Measurements from ENCODE around the gene CANT1. TPM values are rescaled to one million over a fixed set of nuclear protein-coding genes. Genes with fewer than 3 reads are reported as not detected.

CANT1 gene
- total RNA-seq, 1 donor from 2014 or later, result 55.8 TPM

GRCh38 chr17:78986649-78987328, 22.8 kb downstream of the CANT1 start:
- peaks cover 24% of the 10 kb centered on the region for H3K36me3 Mint-ChIP-seq (ENCODE audit: low read depth)
- H3K9me3 Mint-ChIP-seq, result no peaks in the 10 kb centered on the region
- H3K4me3 Mint-ChIP-seq (ENCODE audit: low read depth), result no peak overlapping the region
- no peaks in the 10 kb centered on the region for H3K27me3 Mint-ChIP-seq (ENCODE audit: low read depth)
- no peak overlapping the region for H3K27ac Mint-ChIP-seq
- DNase-seq (ENCODE audit: low spot score), result no peak
- intact Hi-C loops (cut with micrococcal nuclease), result no loop called here
- H3K4me1 Mint-ChIP-seq (ENCODE audit: low read depth), result peaks cover 15% of the 10 kb centered on the region

- intact Hi-C loops (cut with micrococcal nuclease), result no loop called here
- Mint-ChIP-seq H3K4me3 (ENCODE audit: low read depth) (no peak overlapping the region), H3K4me1 (ENCODE audit: low read depth) (peaks cover 15% of the 10 kb centered on the region), H3K27me3 (ENCODE audit: low read depth) (no peaks in the 10 kb centered on the region), H3K36me3 (ENCODE audit: low read depth) (peaks cover 17% of the 10 kb centered on the region), H3K27ac (no peak overlapping the region), H3K9me3 (no peaks in the 10 kb centered on the region)
- no peak for DNase-seq (ENCODE audit: low spot score)
Measured at GRCh38 chr17:78986048-78986648, 23.4 kb downstream of the CANT1 start.

- intact Hi-C loops (cut with micrococcal nuclease), result no loop called here
- peaks cover 10% of the 10 kb centered on the region for H3K36me3 Mint-ChIP-seq (ENCODE audit: low read depth)
Measured at GRCh38 chr17:78985395-78985794, 24.2 kb downstream of the CANT1 start.

GRCh38 chr17:78981010-78981888, 28.3 kb downstream of the CANT1 start:
- Mint-ChIP-seq H3K9me3 (no peaks in the 10 kb centered on the region), H3K4me3 (ENCODE audit: low read depth) (no peak overlapping the region), H3K27me3 (ENCODE audit: low read depth) (no peaks in the 10 kb centered on the region), H3K36me3 (ENCODE audit: low read depth) (no peaks in the 10 kb centered on the region), H3K4me1 (ENCODE audit: low read depth) (peaks cover 10% of the 10 kb centered on the region), H3K27ac (no peak overlapping the region)
- DNase-seq (ENCODE audit: low spot score), result no peak
- intact Hi-C loops (cut with micrococcal nuclease), result no loop called here

More at GRCh38 chr17:78985395-78985794, 24.2 kb downstream of the CANT1 start:
- DNase-seq (ENCODE audit: low spot score), result no peak
- Mint-ChIP-seq H3K27me3 (ENCODE audit: low read depth) (no peaks in the 10 kb centered on the region), H3K4me1 (ENCODE audit: low read depth) (peaks cover 15% of the 10 kb centered on the region), H3K4me3 (ENCODE audit: low read depth) (no peak overlapping the region), H3K27ac (no peak overlapping the region), H3K9me3 (no peaks in the 10 kb centered on the region)

GRCh38 chr17:78980624-78980972, 29.0 kb downstream of the CANT1 start:
- Mint-ChIP-seq H3K27ac (no peak overlapping the region), H3K27me3 (ENCODE audit: low read depth) (no peaks in the 10 kb centered on the region), H3K4me1 (ENCODE audit: low read depth) (peaks cover 4% of the 10 kb centered on the region), H3K36me3 (ENCODE audit: low read depth) (no peaks in the 10 kb centered on the region), H3K4me3 (ENCODE audit: low read depth) (no peak overlapping the region), H3K9me3 (no peaks in the 10 kb centered on the region)
- intact Hi-C loops (cut with micrococcal nuclease), result no loop called here
- DNase-seq (ENCODE audit: low spot score), result no peak

- Mint-ChIP-seq H3K27me3 (ENCODE audit: low read depth) (no peaks in the 10 kb centered on the region), H3K9me3 (no peaks in the 10 kb centered on the region), H3K4me1 (ENCODE audit: low read depth) (peaks cover 4% of the 10 kb centered on the region), H3K4me3 (ENCODE audit: low read depth) (peak within 1 kb of the TSS; percentile 72), H3K27ac (peak within 1 kb of the TSS; percentile 80), H3K36me3 (ENCODE audit: low read depth) (no peaks in the 10 kb centered on the region)
- peak; percentile 24 for DNase-seq (ENCODE audit: low spot score)
- intact Hi-C loops (cut with micrococcal nuclease), result no loop called here
Measured at GRCh38 chr17:78979780-78980623, 29.6 kb downstream of the CANT1 start, which contains the start of gene LGALS3BP. Gene LGALS3BP, minus strand, starts transcription at chr17:78979923. Its CDS starts 2,732 bp downstream, at chr17:78977191.

- intact Hi-C loops (cut with micrococcal nuclease), result no loop called here
- Mint-ChIP-seq H3K4me3 (ENCODE audit: low read depth) (no peak overlapping the region), H3K4me1 (ENCODE audit: low read depth) (peaks cover 4% of the 10 kb centered on the region), H3K9me3 (no peaks in the 10 kb centered on the region), H3K36me3 (ENCODE audit: low read depth) (no peaks in the 10 kb centered on the region), H3K27me3 (ENCODE audit: low read depth) (no peaks in the 10 kb centered on the region), H3K27ac (peak overlapping the region; percentile 80)
- no peak for DNase-seq (ENCODE audit: low spot score)
Measured at GRCh38 chr17:78977997-78978973, 31.3 kb downstream of the CANT1 start.

- DNase-seq (ENCODE audit: low spot score), result no peak
- Mint-ChIP-seq H3K36me3 (ENCODE audit: low read depth) (no peaks in the 10 kb centered on the region), H3K27ac (no peak overlapping the region), H3K27me3 (ENCODE audit: low read depth) (no peaks in the 10 kb centered on the region), H3K4me1 (ENCODE audit: low read depth) (peaks cover 4% of the 10 kb centered on the region), H3K4me3 (ENCODE audit: low read depth) (no peak overlapping the region), H3K9me3 (no peaks in the 10 kb centered on the region)
- intact Hi-C loops (cut with micrococcal nuclease), result no loop called here
Measured at GRCh38 chr17:78977681-78977943, 32.0 kb downstream of the CANT1 start.

GRCh38 chr17:78976907-78977680, 32.5 kb downstream of the CANT1 start:
- H3K27ac Mint-ChIP-seq, result no peak overlapping the region
- H3K9me3 Mint-ChIP-seq, result no peaks in the 10 kb centered on the region
- intact Hi-C loops (cut with micrococcal nuclease), result no loop called here
- peak overlapping the region; percentile 30 for H3K4me3 Mint-ChIP-seq (ENCODE audit: low read depth)
- DNase-seq (ENCODE audit: low spot score), result no peak
- peaks cover 4% of the 10 kb centered on the region for H3K4me1 Mint-ChIP-seq (ENCODE audit: low read depth)
- H3K27me3 Mint-ChIP-seq (ENCODE audit: low read depth), result no peaks in the 10 kb centered on the region
- H3K36me3 Mint-ChIP-seq (ENCODE audit: low read depth), result no peaks in the 10 kb centered on the region

- DNase-seq (ENCODE audit: low spot score), result no peak
- no peak overlapping the region for H3K4me3 Mint-ChIP-seq (ENCODE audit: low read depth)
- no peaks in the 10 kb centered on the region for H3K27me3 Mint-ChIP-seq (ENCODE audit: low read depth)
- no peak overlapping the region for H3K27ac Mint-ChIP-seq
- peaks cover 10% of the 10 kb centered on the region for H3K4me1 Mint-ChIP-seq (ENCODE audit: low read depth)
- H3K36me3 Mint-ChIP-seq (ENCODE audit: low read depth), result peaks cover 12% of the 10 kb centered on the region
- H3K9me3 Mint-ChIP-seq, result no peaks in the 10 kb centered on the region
- intact Hi-C loops (cut with micrococcal nuclease), result no loop called here
Measured at GRCh38 chr17:78974635-78975591, 34.7 kb downstream of the CANT1 start.
